Esophagus (tissue), 2 donors: ENCODE measurements around the gene MEOX2. TPM values are rescaled to one million over a fixed set of nuclear protein-coding genes. Genes with fewer than 3 reads are reported as not detected.

Experiments used
- H3K27ac ChIP-seq, 2 donors: one replicate each; pipeline ENCODE4 v1.5.1; 2013; ENCODE audit warnings: low read depth in 2 of 2, mild to moderate bottlenecking in 2 of 2, inconsistent platforms in 1 of 2, low read length in 1 of 2, moderate library complexity in 1 of 2
- H3K27me3 ChIP-seq, 2 donors: one replicate each; pipeline ENCODE4 v1.6.1; 2013; ENCODE audit warnings: low read length in 2 of 2, control low read depth in 1 of 2, mild to moderate bottlenecking in 1 of 2; ENCODE audit not compliant: insufficient read depth in 2 of 2, control insufficient read depth in 1 of 2
- H3K36me3 ChIP-seq, 2 donors: one replicate each; pipeline ENCODE4 v1.6.1; 2013; ENCODE audit warnings: low read length in 1 of 2; ENCODE audit not compliant: control insufficient read depth in 2 of 2, insufficient read depth in 2 of 2
- H3K4me1 ChIP-seq, 2 donors: one replicate each; pipeline ENCODE4 v1.6.1; 2013; ENCODE audit warnings: low read length in 1 of 2; ENCODE audit not compliant: control insufficient read depth in 2 of 2, insufficient read depth in 2 of 2
- H3K4me3 ChIP-seq, 2 donors: one replicate each; pipeline ENCODE4 v1.5.1; 2013; ENCODE audit warnings: low read length in 2 of 2, mild to moderate bottlenecking in 2 of 2, low read depth in 1 of 2, moderate library complexity in 1 of 2
- H3K9me3 ChIP-seq, 2 donors: one replicate each; pipeline ENCODE4 v1.6.1; 2013; ENCODE audit warnings: mild to moderate bottlenecking in 2 of 2, low read depth in 1 of 2, low read length in 1 of 2, moderate library complexity in 1 of 2; ENCODE audit not compliant: control insufficient read depth in 2 of 2, insufficient read depth in 1 of 2
- WGBS, 2 donors: extraction: QIAGEN DNeasy Blood & Tissue Kit; methylation state at CpG; one replicate each; pipeline ENCODE4 v1.1.7; 2013; 5-methylcytosine and 5-hydroxymethylcytosine counted together
- polyA plus RNA-seq, 2 donors: library from polyadenylated mRNA; stranded (reverse); fragments of 200-250 nt; gene quantifications; one replicate each; pipeline ENCODE4 v1.2.3, GENCODE V29; 2013
- donor health status: healthy with polysubstance abuse.
- donor health status: Bipolar disorder and iron deficiency.

MEOX2 gene
- polyA plus RNA-seq, 2 donors: 0.67 to 0.94 TPM

- no peaks in the 10 kb centered on the region for H3K9me3 ChIP-seq
- peaks cover 0 to 2% of the 10 kb centered on the region in 2 donors for H3K27me3 ChIP-seq
- 85 to 94% methylated on average over 5 of the region's 5 CpGs for WGBS, 2 donors
- H3K36me3 ChIP-seq: no peaks in the 10 kb centered on the region
- H3K4me1 ChIP-seq: no peaks in the 10 kb centered on the region
- H3K4me3 ChIP-seq: no peak overlapping the region
- no peak overlapping the region for H3K27ac ChIP-seq
These were observed 6.1 kb upstream of the MEOX2 start for GRCh38 chr7:15692501-15693020.

GRCh38 chr7:15688911-15689310, 2.4 kb upstream of the MEOX2 start:
- Histone ChIP-seq H3K4me1 (peaks cover 0 to 6% of the 10 kb centered on the region in 2 donors), H3K9me3 (peaks cover 0 to 5% of the 10 kb centered on the region in 2 donors), H3K36me3 (no peaks in the 10 kb centered on the region), H3K4me3 (no peak overlapping the region), H3K27ac (no peak overlapping the region), H3K27me3 (peaks cover 0 to 10% of the 10 kb centered on the region in 2 donors)
- WGBS, 2 donors: 42 to 54% methylated on average over 2 of the region's 2 CpGs

- Histone ChIP-seq H3K9me3 (peaks cover 0 to 5% of the 10 kb centered on the region in 2 donors), H3K27ac (no peak overlapping the region), H3K36me3 (no peaks in the 10 kb centered on the region), H3K27me3 (peaks cover 0 to 10% of the 10 kb centered on the region in 2 donors), H3K4me3 (no peak overlapping the region), H3K4me1 (peaks cover 0 to 6% of the 10 kb centered on the region in 2 donors)
- WGBS, 2 donors: 28% methylated on average over 10 of the region's 10 CpGs
These were observed 1.8 kb upstream of the MEOX2 start for GRCh38 chr7:15688279-15688626.

DNA sequence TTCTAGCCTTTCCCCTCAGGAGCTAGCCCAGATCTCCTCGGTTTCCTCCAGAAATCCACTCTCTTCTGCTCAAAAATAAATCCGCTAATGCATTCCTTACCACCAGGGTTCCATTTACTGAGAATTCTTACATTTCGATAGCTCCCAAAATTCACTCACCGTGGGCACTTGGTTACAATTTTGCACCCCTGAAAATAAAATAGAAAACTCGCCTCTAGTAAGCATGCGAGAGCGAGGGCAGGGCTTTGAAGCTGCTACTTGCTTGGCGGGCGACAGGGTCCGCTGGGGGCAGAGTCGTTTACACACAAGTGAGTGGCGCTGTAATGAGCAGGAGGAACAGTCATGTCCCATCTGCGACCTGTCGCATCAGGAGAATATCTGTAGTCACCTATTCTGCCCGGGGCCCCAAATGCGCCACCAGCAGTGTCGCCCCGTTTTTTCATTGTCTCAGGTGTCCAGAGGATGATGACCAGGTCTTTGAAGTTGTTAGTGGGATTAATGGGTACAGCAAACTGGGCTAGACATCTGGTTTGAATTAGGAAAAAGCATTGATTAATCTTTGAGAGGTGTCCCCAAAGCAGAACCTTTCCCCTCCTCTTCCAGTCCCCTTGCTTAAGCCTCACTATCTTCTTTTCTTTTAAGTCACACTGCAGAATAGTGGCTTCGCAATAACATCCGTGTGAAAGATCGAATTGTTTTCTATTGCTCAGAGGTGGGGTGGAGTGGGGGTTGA, 1.2 kb upstream of the MEOX2 start:
- H3K27ac ChIP-seq: peak overlapping the region in 1 of 2 donors; percentile 7

DNA sequence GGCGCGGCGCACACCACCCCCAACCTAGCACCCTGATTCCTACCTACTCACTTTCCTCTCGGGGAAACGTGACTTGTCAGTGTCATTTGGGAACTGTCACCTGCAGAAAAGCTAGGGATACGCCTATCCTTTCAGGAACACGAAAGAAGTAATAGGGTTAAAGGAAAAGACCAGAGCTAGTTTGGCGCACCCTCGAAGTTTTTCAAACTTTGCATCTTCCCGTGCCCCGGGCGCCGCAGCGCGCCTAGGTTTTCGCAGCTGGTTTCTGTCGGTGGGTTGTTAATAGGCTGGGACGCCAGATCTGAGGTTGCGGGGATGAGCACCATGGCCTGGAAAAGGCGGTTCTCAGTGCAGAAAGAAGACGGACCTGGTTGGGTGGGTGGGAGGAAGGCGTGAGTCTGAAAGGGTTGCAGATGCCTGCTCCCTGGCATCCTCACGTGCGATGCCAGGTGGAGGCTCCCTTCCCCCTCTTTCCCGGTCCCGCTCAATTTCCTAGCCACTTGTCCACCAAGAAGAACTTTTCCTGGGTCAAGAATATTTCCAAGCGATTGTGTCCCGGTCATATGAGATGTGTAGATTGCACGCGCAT, 568 bp upstream of the MEOX2 start:
- WGBS, 2 donors: 4 to 8% methylated on average over 26 to 30 of the region's 30 CpGs
- Histone ChIP-seq H3K4me1 (peaks cover 0 to 6% of the 10 kb centered on the region in 2 donors), H3K9me3 (peaks cover 0 to 5% of the 10 kb centered on the region in 2 donors), H3K36me3 (no peaks in the 10 kb centered on the region), H3K27ac (peak overlapping the region in 1 of 2 donors; percentile 7), H3K27me3 (peaks cover 0 to 10% of the 10 kb centered on the region in 2 donors), H3K4me3 (peak overlapping the region; percentile 44 to 51)

More for the DNA sequence above, 1.2 kb upstream of the MEOX2 start:
- Histone ChIP-seq H3K4me1 (peaks cover 0 to 6% of the 10 kb centered on the region in 2 donors), H3K27me3 (peaks cover 0 to 10% of the 10 kb centered on the region in 2 donors), H3K4me3 (peak overlapping the region in 1 of 2 donors; percentile 44), H3K36me3 (no peaks in the 10 kb centered on the region), H3K9me3 (peaks cover 0 to 5% of the 10 kb centered on the region in 2 donors)
- 15 to 19% methylated on average over 21 of the region's 21 CpGs for WGBS, 2 donors

GRCh38 chr7:15685358-15686294, 857 bp downstream of the MEOX2 start:
- Histone ChIP-seq H3K4me3 (peak overlapping the region; percentile 44 to 51), H3K27me3 (peaks cover 0 to 10% of the 10 kb centered on the region in 2 donors), H3K27ac (peak overlapping the region; percentile 48), H3K4me1 (peaks cover 0 to 6% of the 10 kb centered on the region in 2 donors), H3K36me3 (no peaks in the 10 kb centered on the region), H3K9me3 (peaks cover 0 to 5% of the 10 kb centered on the region in 2 donors)
- 6 to 7% methylated on average over 54 of the region's 54 CpGs for WGBS, 2 donors

DNA sequence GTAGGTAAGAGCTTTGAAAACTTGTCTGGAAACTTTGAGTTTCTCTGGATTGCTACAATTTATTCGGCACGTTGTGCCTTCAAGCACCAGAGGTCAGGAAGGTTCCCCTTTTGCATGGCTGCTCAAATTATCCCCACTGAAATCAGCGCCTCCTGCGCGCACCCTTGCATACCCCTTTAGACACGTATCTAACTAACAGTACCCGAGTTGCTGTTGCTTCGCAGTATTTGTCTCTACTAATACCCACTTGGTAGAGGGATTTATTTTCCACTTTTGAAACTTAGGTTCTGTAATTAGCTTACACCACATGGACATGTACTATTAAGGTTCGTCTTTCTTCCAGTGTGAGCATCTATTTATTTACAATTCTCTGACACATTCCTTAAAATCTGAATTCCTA, 1.6 kb downstream of the MEOX2 start:
- Histone ChIP-seq H3K4me3 (no peak overlapping the region), H3K36me3 (no peaks in the 10 kb centered on the region), H3K27ac (no peak overlapping the region), H3K4me1 (peaks cover 0 to 6% of the 10 kb centered on the region in 2 donors), H3K27me3 (peaks cover 0 to 10% of the 10 kb centered on the region in 2 donors), H3K9me3 (peaks cover 0 to 5% of the 10 kb centered on the region in 2 donors)
- WGBS, 2 donors: 13 to 24% methylated on average over 9 of the region's 9 CpGs

DNA sequence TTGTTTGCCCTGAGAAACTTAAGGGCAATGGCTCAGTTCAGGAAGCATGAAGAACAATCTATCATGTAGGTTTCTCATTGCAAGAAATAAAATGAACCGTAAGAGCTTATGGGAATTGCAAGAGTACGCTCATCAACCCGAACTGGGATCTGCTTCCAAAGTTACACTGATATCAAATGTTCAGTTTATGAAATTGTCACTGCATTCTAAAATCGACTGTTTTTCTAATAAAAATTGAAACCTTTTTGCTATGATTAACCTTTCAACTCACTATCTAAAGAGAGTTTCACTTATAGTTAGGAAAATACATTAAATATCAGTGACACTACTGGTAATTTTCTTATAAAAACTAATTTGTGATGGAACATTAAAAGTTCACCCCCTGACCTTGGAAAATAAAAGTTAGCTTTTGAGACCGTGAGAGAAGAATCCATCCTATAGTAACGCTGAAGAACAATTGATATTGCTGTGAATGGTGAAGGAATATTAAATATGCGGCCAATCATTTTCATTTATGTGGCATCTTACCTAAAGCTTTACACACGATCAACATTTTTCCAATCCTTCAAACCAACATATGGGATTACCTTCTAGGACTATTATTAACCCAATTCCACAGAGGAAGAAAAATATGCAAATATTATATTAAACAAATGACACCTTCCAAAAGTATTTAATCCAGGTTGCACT, 2.2 kb downstream of the MEOX2 start:
- H3K9me3 ChIP-seq: peaks cover 0 to 5% of the 10 kb centered on the region in 2 donors
- no peak overlapping the region for H3K27ac ChIP-seq
- H3K4me1 ChIP-seq: peaks cover 0 to 6% of the 10 kb centered on the region in 2 donors
- peaks cover 0 to 10% of the 10 kb centered on the region in 2 donors for H3K27me3 ChIP-seq
- no peak overlapping the region for H3K4me3 ChIP-seq
- H3K36me3 ChIP-seq: no peaks in the 10 kb centered on the region
- WGBS, 2 donors: 65 to 66% methylated on average over 8 of the region's 8 CpGs
